ENCODE measurements around the gene ARGLU1.
A peak's percentile ranks its signal among the peaks of the same experiment; 100 is the strongest.
"Not testable (repeated sequence)": the region's sequence is repeated elsewhere in the genome, so short reads cannot be mapped to it uniquely, and the experiment has no call there.

Gene ARGLU1

DNA sequence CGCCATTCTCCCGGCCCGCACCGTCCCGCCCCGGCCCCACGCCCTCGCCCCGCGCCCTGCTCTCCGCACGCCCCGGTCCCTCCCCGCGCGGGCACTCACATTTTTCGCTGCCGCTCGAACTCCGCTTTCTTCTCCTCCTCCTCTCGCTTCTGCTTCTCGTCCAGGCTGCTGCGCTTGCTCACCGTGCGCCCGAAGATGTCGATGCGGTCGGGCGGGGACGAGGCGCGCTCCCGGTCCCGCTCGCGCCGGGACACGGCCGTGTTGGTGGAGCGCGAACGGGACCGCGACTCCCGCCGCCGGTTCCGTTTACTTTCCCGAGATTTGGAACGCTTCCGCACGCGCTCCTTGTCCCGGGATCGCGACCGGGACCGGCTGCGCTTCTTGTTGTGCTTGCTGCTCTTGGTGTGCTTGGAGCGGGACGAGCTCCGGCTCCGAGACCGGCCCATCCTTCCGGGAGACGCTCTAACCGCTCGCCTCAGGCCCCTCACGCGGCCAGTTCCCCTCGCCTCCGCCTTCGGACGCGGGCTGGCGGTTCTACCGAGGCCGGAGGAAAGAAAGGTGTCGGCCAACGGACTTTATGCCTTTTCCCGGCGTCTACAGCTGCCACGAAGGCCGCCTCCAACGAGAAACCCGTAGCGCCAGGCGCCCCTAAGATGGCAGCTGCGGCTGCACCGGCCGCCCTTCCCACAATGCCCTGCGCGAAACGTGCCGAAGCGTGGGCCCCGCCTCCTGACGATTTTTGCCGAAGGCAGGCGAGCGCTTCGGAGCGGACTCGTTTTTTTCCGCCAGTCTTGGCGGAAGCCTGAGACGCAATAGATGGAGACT is at the start of gene ARGLU1:
ARGLU1 (minus strand) TSS at position 664 of the 825 bp plus-strand sequence; CDS start at position 446, 218 bp downstream.
- peak; percentile 97 for DNase-seq

DNA sequence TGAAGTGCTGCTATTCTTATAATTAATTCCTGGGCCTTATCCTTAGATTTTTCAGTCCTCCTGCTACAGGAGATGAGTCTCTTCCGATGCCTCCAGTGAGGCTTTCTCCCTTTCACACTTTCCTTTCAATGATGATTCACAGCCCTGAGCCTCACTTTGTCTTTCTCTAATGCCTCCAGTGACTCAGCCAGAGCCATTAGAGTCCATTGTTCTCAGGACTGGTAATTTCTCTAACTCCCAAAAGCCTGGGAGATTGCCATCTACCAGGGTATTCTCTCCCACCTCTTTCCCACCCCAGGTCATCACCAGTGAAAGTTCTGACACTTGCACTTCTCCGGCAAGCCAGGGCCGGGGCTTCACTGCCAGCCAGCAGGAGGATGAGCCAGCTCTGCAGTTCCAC is 49.6 kb upstream of the ARGLU1 start:
- DNase-seq = no peak

DNA sequence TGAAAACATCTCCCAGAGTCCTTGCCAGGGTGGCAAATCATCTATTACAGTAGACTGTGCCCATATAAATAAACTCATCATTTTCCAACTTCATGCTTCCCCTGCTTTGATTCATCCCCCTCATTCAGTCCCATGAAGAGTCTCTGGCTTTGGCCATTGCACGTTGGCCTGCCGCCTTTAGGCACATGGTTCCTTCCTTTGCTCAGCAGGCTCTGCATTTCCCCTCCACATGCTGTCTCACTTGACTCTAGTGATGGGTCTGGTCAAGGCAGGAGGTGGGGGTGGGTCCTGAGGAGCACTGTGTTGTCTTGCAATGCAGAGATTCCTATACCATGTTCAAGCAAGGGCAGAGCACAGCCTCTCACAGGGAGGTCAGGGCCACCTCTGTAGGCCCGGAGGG is 48.8 kb upstream of the ARGLU1 start:
- DNase-seq = no peak

DNA sequence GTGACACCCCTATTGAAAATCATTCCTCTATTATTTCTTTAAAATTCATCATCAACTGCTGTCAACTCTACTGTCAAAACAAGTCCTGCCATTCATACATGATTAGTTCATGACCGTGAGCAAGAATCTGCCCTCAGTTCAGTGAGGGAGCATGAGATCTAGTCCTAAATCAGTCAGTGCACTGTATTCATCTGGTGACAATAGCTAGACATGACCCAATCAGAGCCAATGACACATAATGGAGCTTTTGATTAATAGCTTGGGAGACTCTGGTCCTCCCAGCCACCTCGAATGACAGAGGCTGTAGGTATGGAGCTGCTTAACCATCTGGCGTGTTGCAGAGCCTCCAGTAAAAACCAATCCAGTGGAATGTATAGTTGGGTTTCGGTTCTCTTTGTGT is 46.9 kb upstream of the ARGLU1 start:
- no peak for DNase-seq

DNA sequence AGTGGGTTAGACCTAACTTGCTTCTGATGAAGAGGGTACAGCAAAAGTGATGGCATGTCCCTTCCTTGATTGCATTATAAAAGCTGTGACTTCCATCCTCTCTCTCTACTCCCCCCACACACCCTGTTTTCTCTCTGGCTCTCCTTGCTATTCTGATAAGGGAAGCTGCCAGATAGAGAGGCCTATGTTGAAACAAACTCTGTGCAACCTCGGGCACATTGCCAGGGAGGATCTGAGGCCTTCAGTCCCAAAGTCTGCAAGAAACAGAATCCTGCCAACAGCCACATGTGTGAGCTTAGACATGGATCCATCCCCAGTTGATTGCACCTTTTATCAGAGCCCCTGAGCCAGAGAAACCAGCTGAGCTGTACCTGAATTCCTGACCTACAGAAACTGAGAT is 44.8 kb upstream of the ARGLU1 start:
- no peak for DNase-seq

GRCh38 chr13:106610486-106610885 is 42.5 kb upstream of the ARGLU1 start:
- no peak for DNase-seq

- DNase-seq = peak; percentile 91
These were observed 41.2 kb upstream of the ARGLU1 start for GRCh38 chr13:106609116-106609515.

DNA sequence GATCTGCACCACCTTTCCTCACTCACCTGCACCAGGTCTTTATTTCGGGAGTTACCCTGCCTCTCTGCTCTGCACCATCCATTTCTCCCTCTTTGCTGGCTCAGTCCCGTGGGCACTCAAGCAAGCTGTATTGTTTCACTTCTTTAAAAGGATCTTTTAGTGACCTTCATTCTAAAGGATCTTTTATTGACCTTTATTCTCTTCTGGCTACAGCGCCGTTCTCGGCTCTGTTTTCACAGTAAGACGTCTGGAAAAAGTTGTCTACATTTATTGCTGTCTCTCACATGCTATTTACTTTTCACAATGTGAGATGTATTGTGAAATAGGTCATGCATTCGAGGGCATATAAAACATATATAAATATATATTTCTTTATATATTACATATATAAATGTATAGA is 35.6 kb upstream of the ARGLU1 start:
- DNase-seq = no peak

DNA sequence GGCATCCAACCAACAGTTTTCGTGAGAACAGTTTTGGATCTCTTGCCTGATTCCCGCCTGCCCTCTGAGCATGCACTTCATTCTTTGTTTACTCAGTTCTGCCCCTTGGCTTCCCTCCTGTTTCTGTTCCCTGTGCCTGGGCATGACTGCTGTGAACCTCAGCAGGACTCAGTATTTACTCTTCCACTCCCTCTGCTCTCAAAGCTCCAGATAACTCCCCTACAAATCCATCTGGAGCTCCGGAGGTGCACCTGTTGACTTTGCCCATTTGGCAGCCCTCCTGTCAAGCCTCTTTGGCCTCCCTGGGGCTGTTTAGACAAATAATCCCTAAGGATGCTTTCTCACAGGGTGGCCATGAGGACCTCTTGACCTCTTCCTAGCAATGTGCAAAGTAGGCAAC is 34.2 kb upstream of the ARGLU1 start:
- peak; percentile 39 for DNase-seq

- no peak for DNase-seq
These were observed 33.6 kb upstream of the ARGLU1 start for GRCh38 chr13:106601489-106601888.

DNA sequence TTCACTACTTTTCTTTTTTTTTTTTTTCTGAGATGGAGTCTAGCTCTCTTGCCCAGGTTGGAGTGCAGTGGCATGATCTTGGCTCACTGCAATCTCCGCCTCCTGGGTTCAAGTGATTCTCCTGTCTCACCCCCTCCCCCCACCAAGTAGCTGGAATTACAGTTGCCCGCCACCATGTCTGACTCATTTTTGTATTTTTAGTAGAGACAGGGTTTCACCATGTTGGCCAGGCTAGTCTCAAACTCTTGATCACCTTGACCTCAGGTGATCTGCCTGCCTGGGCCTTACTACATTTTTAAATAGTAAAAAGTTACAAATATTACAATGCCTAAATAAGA is 32.8 kb upstream of the ARGLU1 start:
- DNase-seq = not testable (repeated sequence)

- no peak for DNase-seq
These were observed 32.2 kb upstream of the ARGLU1 start for GRCh38 chr13:106599875-106600797.

GRCh38 chr13:106597749-106598395 is 29.9 kb upstream of the ARGLU1 start:
- DNase-seq = no peak

GRCh38 chr13:106597186-106597585 is 29.2 kb upstream of the ARGLU1 start:
- no peak for DNase-seq

- no peak for DNase-seq
These were observed 28.5 kb upstream of the ARGLU1 start for GRCh38 chr13:106596275-106596937.

- DNase-seq = no peak
These were observed 27.7 kb upstream of the ARGLU1 start for GRCh38 chr13:106595625-106596024.

- no peak for DNase-seq
These were observed 27.0 kb upstream of the ARGLU1 start for GRCh38 chr13:106594980-106595379.

GRCh38 chr13:106593132-106593531 is 25.2 kb upstream of the ARGLU1 start:
- DNase-seq = no peak

GRCh38 chr13:106591299-106591698 is 23.4 kb upstream of the ARGLU1 start:
- no peak for DNase-seq

- DNase-seq = no peak
These were observed 21.8 kb upstream of the ARGLU1 start for GRCh38 chr13:106589716-106590115.

GRCh38 chr13:106588367-106588766 is 20.4 kb upstream of the ARGLU1 start:
- DNase-seq = no peak

GRCh38 chr13:106587787-106588186 is 19.9 kb upstream of the ARGLU1 start:
- DNase-seq = no peak

- DNase-seq = no peak
These were observed 18.8 kb upstream of the ARGLU1 start for GRCh38 chr13:106586648-106587166.

All from NCI-H1105 treated with DMSO at 0.1 percent for 48 hours (cell line).